ELF-1 (cell line): Measurements from ENCODE around the gene DPT.
"Not testable (repeated sequence)": the region's sequence is repeated elsewhere in the genome, so short reads cannot be mapped to it uniquely, and the experiment has no call there.

ENCODE experiments used
- DNase-seq: peaks from one replicate; pipeline ENCODE4 v3.0.0-alpha.2; 2016; ENCODE audit warnings: low read depth, low spot score

DPT gene

DNA sequence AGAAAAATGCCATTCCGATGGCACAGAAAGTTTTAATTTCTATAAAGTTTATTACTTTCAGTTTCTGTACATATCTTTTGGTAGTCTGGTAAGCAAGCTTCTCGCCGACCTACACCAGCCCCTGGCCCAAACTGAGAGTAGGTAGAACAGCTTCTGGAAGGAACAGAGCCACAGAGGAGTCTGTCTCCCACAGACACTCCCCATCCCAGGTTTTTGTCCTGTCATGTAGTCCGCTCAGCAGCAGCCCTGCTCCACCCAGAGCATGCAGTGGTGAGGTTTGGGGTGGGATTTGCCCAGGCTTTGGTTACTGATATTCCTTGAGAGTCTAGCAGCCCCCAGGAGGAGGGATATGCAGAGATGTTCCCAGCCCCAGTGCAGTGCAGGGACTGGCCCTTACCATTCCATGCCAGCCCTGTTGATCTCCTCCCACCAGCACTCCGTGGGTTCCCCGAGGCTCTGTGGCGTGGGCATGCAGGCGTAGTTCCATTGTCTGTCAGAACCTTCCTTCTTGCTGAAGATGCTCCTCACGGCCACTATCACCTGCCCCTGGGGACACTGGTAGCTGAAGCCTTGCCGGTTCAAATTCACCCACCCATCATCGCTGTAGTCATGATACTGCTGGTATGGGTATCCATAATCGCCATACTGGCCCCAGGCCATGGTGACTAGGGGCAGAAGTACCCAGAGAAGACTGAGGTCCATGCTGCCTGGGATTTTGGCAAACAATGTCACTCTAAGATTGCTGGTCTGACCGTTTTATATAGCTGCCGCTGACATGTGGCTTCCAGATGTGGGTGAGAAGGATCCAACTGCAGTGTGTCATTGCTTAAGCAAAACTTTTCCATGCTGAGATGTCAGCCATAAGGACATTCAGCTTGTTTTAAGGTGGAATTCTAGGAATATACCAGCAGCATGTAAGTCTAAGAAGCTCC lies at the start of gene DPT:
Gene DPT (minus strand): TSS at position 734 of the 932 bp plus-strand sequence. CDS start 32 bp downstream, at position 702.
- DNase-seq = no peak

DNA sequence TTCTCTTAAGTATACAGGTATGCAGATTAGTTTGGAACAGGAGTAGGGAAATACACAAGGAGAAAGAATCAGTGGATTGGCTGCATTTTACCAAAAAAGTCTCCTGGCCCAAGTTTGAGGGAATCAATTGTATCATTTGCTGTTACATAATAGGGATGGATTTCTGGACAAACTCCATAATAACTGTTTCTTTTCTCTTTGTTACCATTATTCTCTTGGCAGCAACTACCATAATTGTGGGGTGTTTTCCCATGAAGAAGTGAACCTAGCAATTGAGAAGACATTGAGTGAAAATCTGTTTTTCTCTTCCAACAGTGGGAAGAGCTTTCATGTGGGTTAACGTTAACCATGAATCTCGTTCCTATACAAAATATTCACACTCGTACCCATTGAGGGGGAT lies 46.4 kb upstream of the DPT start:
- no peak for DNase-seq

DNA sequence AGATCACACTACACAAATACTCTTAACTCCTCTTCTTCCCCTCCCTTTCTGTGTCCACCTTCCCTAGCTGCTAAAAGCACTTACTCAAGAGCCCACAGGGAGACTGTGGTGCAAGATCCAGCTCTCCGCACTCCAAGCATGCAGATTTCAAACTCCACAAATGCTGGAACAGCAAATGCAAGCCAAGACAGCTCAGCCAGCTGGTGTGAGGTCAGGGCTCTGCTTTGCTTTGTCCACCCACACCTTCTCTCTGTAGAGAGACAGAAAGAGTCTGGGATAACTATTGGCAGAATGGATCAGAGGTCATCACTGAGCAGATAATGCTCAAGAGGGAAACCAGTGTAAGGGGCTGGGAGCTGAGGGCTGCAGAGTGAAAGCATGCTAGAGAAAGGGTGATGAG lies 45.2 kb upstream of the DPT start:
- no peak for DNase-seq

DNA sequence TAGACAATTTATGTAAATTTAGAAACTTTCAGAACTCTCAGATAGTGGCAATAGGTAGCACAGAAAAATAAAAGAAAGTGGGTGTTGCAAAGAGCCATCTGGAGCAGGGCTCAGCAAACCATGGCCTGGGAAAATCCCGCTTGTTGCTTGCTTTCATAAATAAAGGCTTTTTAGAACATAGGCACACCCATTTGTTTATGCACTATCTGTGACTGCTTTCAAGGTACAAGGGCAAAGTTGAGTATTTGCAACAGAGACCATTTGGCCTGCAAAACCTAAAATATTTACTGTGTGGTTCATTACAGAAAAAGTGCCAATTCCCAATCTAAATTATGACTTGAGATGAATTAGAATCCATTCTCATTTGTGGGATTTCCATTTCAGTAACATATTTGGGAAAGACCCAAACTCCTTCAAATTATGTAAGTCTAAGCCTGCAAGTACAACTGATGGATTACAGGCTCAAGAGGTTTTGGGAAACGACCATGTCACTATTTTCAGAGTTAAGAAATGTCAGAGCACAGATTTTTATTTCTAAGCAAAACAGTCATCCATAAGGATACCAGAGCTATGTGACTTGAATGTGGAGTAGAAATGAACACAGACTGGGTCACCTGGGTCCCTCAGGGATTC lies 43.5 kb upstream of the DPT start:
- DNase-seq = no peak

DNA sequence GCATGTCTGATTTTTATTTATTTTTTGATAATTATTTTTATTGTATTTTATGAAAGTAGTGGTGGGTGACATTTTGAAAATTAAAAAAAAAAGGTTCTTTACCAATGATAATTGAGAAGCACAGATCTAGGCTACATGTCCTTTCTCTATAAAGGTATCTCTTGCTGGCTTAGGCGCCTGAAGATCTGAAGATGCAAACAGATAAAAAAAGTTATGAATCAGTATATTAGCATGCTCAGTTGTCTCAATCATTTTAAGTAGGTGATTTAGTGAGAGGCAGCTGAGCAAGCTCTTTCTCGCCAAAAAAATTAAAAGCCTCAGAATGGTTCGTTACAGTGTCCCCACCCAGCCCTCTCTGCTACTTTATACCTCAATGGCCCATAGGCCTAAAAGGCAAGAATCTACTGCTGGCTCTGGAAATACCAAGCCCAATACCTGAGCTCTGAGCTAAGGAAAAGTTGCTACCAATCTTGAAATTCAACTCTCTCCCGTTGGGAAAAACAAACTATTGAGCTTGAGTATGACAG lies 42.2 kb upstream of the DPT start:
- no peak for DNase-seq

DNA sequence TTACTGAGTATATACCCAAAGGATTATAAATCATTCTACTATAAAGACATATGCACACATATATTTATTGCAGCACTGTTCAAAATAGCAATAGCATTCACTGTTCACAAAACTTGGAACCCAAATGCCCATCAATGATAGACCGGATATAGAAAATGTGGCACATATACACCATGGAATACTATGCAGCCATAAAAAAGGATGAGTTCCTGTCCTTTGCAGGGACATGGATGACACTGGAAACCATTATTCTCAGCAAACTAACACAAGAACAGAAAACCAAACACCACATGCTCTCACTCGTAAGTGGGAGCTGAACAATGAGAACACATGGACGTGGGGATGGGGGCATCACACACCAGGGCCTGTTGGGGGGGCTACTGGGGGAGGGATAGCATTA lies 40.9 kb upstream of the DPT start:
- not testable (repeated sequence) for DNase-seq

DNA sequence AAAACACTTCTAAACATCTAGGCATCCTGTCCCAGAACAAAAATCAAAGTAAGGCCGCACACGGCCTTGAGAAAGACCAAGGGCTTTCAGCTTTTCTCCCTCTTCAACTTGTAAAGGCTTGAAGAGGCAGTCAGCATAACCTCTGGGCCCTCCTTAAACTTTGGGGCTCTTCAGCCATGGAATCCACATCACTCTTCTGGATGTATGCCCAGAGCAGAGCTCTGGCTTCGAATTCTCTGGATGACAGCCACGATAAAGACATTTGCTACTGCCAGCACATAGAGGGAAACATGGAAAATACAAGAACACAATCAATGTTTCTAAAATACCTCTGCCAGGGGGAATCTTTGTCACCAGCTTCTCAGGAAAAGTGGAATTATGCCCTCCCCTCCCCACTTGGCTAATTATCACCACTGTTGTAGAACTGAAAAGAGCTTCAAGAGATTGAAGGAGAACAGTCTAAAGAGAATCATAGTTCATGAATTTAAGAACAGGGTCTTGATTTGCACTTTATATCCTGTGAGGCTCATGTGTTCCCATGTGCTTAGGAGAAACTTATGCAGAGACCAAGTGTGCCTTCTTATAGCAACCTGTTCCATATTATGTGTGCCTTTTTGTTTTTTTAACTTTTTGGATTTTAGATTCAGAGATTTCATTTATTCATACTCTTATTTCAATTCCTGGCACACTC lies 39.0 kb upstream of the DPT start:
- no peak for DNase-seq

DNA sequence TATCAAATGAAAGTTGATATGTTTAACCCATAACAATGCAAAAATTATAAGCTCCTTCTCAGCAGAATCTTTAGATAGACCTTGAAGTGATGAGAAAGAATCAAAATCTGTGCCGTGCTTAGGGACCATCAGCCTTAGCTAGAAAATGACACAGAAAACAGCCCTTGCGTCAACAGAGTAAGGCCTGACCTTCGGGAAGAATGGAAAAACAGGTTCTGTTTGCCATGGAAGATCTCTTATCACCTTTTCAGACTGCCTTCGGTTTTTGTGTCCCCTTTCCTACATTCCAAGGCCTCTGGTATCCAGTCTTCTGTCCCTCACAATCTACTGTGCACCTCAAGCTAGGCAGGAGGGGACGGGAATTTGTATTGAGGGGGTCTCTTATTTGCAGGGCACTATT lies 37.6 kb upstream of the DPT start:
- no peak for DNase-seq

DNA sequence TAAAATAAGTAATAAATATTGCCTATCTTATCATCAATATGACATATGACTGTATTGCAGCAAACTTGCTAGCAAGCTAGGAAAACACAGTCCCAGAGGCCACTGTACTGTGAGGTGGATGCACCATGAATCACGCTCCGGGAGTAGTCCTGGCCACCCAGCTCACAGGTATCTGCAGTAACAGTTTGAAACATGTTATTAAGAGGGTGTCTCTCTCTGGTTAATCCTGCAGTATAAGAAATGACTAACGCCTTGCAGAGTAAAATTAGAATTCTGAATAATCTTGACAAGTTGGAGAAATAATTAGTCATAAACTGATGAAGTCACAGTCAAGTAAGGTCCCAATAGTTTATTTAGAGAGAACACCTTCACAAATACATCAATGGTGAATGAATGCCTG lies 34.0 kb upstream of the DPT start:
- DNase-seq = no peak

DNA sequence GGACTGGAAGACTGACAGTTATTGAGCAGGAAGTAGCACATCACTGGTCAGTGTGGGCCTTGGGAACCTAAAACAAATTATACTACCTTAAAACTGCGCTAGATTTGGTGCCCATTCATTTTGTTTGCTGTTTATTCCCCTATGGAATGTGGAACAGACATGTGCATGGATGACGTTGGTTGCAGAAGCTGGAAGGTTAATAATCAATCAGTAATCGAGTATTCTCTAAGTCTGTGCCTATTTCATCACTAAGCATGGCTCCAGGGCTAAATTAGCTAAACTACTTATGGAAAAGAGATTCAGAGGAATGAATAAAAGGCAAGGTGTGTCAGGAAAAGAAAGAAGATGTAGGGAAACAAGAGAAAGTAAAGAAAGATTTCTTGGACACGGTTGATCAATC lies 33.5 kb upstream of the DPT start:
- DNase-seq = no peak

DNA sequence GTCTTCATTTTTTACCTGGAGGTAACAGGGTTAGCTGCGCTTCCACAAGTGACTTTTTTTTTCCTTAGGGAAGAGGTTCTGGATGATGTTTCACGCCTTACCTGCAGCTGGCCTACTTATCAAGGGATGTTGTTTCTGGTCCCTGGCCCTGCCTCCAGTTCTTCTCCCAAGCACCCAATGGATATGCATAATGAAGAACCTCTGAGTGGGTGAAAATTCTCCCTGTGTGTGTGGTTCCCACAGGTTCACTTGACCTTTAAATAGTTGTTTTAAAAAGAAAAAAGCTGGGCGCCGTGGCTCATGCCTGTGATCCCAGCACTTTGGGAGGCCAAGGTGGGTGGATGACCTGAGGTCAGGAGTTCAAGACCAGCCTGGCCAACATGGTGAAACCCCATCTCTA lies 31.8 kb upstream of the DPT start:
- DNase-seq = no peak

DNA sequence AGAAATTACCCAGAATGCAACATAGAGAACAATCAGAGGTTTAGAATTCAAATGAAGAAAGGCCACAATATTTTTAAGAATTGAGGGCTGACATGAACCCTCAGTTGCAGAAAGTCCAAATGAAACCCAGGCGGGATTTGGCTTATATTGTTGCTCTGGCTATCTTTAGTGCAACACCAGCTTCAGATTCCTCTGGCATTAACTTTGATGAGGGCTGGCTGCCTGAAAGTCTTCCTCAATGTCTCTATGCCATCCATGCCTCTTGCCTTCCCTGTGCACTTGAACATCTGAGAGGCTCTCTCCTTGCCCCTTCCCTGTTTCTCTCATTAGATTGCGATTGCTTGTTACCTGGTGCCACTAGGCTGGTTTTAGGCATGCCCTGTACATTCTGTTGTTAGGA lies 31.2 kb upstream of the DPT start:
- no peak for DNase-seq

DNA sequence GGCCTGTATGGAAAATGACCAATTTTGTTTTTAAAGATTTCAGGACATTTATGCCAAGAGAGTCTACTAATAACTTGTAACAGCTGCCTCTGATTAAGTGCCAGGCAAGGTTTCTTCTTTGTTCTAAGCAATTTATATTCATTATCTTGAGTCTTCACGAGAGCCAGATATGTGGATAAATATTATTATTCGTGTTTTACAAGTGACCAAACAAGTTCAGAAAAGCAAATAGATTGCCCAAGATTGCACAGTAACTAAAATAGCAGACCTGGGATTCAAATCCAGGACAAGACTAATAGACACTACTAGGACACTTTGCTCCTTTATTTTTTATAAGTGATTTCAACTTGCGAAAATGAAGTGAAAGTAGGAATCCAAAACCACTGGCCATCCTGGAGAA lies 30.1 kb upstream of the DPT start:
- DNase-seq = no peak

DNA sequence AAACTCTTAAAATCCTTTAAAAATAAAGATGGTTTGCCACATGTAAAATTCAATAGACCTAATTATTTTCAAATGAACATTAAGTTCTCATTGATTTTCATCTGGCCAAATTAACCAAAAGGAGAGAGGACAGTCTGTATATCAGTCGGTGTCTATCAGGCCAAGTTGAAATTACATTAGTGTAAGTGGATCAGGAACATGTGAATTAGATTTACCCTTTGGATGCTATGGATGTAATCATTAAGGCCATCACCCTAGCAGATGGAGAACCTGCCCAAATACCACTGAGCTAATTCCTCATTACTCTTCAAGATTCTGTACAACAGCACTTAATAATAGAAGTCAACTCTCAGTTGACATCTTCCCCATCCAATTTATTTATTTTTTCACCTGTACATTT lies 29.5 kb upstream of the DPT start:
- DNase-seq = no peak

DNA sequence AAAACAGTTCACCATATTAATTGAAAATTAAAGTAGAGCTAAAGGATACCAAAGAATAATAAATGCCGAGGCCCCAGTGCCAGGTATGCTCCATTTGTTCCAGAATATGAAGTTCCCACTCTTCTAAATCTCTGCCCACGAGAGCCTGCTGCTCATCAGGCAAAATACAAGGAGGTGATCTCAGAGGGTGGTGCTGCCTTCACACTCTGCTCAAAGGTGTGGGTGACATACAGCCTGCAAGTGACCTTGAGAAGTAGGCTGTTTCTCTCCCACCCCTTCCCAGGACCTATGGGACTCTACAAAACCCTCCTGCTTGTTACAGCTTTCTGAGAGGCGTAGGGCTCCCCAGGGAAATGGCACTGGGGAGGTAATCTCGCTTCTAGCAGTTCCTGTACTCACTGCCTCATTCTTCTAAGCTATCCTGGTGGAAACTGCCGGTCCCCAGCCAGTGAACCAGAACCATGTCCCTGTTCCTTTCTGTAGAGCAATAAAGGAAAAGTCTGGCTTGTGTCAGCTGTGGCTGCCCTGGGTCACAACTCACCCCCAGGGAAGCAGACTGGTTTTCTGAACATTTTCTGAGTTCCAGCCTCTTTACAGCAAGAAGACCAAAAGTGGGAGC lies 26.9 kb upstream of the DPT start:
- peak; percentile 8 for DNase-seq

DNA sequence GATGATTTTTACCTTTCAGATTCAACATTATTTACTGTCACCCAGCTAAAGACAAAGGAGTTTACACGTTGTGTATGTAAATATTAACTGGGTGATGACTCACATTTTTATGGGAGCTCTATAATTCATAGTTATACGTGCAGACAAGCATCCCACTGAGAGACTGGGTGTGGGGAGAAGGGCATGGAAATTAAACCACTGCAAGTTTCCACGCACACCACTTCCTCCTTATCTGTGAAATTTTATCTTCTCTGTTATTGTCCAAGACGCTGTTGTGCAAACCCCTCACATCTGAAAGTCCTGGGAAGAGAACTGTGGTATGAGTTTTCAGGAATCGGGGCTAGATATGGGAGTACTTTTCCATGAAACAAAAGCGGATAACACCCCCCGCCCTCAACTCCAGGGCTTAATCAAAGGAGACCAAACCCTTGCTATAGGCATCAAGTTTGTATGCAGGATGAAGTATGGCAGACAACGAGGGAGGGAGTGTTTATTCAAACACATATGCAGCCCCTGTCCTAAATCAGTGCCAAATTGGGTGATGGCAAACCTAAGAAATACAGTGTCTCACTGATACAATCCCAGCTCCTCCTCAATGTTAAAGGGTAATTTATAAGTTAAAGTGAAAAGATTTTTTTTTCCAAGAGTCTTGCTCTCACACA lies 23.3 kb upstream of the DPT start:
- DNase-seq = no peak

DNA sequence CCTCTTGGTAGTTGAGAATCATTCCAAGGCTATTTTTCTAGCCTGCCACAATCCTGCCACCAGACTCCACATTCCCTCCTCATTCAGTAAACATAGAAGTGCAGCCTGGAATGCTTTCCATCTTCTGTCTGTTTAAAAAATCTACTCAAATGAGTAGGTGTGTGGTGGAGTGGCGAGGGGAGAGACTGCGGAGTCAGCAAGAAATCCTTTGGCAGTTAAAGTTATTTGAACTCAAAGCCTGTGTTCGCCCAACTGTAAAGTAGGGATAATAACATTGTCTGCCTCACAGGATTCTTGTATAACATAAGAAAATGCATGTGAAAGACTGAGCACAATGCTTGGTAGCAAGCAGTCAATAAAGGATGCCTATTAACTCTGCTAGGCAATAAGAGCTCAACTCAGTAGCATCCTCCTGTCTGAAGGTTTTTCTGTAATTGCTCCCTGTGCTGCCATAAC lies 22.2 kb upstream of the DPT start:
- peak; percentile 3 for DNase-seq

DNA sequence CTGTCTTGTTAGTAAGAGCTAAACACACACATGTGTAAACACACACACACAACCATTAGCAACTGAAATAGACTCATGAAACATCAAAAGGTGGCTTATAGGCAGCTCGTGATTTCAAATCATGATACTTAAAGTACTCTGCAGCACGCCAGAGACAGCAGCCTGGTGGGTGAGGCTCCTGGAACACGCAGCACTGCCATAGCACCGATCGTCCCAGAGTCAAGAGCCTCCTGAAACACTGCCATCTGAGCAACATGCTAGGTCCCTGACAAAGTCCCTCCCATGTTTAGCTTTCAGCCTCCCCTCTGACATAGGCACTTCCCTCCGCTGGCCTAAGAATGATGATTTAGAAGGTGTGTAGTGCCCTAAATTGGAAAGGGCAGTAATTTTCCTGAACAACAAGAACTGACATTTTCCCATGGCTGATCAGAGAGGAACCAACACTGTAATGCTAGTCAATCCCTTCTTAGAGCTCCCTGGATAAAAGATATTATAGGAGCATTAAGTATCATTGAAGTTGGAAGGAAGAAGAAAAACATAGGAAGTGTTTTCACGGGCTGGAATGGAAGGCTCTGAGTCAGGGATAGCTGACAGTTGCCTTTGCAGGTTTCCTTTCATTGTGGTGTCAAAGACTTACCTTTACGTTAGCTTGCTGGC lies 14.1 kb upstream of the DPT start:
- no peak for DNase-seq

DNA sequence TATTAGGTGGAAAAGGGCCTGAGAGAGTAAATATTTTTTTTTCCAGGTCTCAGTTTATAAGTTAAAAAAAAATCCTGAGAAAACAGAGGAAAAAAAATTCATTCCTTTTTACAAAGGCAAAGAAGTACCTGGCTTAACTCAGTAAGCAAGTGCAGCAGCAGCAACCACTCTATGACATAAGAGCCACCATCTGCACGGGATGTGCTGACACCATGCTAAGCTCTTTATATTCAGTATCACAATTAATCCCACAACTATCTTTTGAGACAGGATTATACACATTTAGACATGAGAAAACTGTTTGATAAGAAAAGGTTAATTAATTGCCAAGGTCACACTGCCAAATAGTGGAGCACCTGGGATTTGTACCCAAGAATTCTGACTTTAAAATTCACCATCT lies 13.4 kb upstream of the DPT start:
- no peak for DNase-seq

DNA sequence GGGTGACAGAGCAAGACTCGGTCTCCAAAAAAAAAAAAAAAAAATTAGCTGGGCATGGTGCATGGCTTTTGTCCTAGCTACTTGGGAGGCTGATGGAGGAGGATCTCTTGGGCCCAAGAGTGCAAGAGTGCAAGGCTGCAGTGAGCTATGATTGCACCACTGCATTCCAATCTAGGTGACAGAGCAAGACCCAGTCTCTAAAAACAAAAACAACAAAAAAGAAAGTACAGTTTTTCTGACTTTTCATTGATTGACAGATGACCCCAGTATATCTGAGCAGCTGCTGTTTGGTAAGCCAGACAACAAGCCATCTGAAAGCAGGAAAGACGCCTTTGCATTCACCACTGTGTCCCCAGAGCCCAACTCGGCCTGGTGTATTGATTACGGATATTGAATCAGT lies 10.9 kb upstream of the DPT start:
- DNase-seq = no peak

DNA sequence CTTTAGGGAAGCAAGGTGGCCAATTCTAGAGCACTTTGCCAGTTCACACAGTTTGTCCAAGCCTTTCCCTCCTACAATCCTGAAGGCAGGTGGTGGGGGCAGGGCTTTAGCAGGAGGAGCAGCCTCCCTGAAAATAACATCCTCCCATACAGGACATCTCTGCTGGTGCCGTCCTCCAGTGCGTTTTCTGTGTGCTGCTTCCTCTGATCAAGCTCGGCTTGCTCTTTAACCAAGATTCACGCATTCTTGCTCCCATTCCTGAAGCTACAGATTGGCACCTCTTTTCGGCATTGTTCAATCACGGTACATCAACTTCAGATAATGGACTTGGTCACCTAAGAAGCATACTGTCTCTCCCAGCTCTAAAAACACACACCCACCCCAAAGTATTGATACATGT lies 7.5 kb upstream of the DPT start:
- DNase-seq = no peak
